Inflammatory macrophage (primary cell): ENCODE results near the gene USHBP1.
A peak's percentile ranks its signal among the peaks of the same experiment; 100 is the strongest.

Source experiments
- DNase-seq, 2 donors: peaks; one replicate each; pipeline ENCODE4 v3.0.0-alpha.2; 2020 to 2022

Gene USHBP1

GRCh38 chr19:17210296-17210695, 54.2 kb downstream of the USHBP1 start:
- no peak for DNase-seq

- peak; percentile 13 to 45 for DNase-seq
Observed at GRCh38 chr19:17209126-17210036, 55.2 kb downstream of the USHBP1 start.

GRCh38 chr19:17206736-17207581, 57.6 kb downstream of the USHBP1 start:
- no peak for DNase-seq

GRCh38 chr19:17205237-17206140, 59.1 kb downstream of the USHBP1 start:
- DNase-seq = peak in 1 of 2 donors; percentile 18

GRCh38 chr19:17202713-17203112, 61.8 kb downstream of the USHBP1 start:
- no peak for DNase-seq

GRCh38 chr19:17202249-17202648, 62.3 kb downstream of the USHBP1 start:
- peak in 1 of 2 donors; percentile 24 for DNase-seq

GRCh38 chr19:17200408-17201079, 64.0 kb downstream of the USHBP1 start:
- no peak for DNase-seq
